ENCODE data around the gene FBXO47.

FBXO47 gene, protein sequence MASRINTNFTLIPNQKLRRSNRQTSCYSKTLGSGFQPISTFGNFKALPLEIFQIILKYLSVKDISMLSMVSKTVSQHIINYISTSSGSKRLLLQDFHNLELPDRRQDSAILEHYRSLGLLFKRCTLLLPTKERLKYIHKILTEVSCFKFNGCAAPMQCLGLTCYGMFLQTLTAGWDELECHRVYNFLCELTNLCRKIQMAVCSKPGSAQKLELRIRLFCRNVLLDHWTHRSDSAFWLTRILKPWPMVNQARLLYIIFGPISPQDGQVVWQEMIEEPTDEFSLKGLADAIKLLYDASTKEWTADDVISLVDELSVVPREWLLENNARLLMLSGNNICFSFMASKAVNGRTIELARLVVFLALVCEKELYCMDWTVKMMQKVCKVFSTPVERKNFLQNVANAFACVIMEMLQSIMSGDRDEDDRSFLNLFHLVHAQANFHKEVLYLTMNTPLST

GRCh38 chr17:38967290-38967738 lies at the start of gene FBXO47:
FBXO47 (minus strand) TSS chr17:38967403; CDS start chr17:38963025, 4,378 bp downstream.
- DNase-seq (ENCODE audit: low spot score), result peak; percentile 92
- Histone ChIP-seq H3K27ac (peak within 1 kb of the TSS; percentile 29 to 77), H3K4me3 (peak within 1 kb of the TSS; percentile 46)
- no peak for TF ChIP-seq CTCF (IDR thresholded peaks at IDR 0.05)

GRCh38 chr17:39016193-39017153 lies 49.3 kb upstream of the FBXO47 start:
- H3K4me3 ChIP-seq, result no peak overlapping the region
- no peak for TF ChIP-seq CTCF (IDR thresholded peaks at IDR 0.05)
- DNase-seq (ENCODE audit: low spot score), result no peak
- no peak overlapping the region for H3K27ac ChIP-seq

DNA sequence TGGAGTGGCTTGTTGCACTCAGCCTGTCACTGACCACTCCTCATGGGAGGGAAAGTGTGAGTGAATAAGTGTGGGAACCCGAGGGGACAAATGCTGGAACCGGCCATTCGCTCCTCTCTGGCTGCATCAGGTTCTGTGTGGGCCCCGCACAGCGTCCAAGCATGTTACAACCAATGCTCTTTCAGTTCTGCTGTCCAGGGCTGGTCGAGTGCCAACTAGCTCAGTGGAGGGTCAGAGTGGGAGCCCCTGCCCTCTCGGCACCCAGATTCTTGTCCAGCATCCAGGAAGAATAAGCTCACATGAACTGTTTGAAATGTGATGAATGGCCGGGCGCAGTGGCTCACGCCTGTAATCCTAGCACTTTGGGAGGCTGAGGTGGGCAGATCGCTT lies 48.3 kb upstream of the FBXO47 start:
- no peak for DNase-seq (ENCODE audit: low spot score)
- H3K27ac ChIP-seq, result peak overlapping the region in 1 of 2 donors; percentile 79
- no peak overlapping the region for H3K4me3 ChIP-seq
- TF ChIP-seq CTCF (IDR thresholded peaks at IDR 0.05), result no peak

- Histone ChIP-seq H3K27ac (peak overlapping the region in 1 of 2 donors; percentile 79), H3K4me3 (no peak overlapping the region)
- no peak for TF ChIP-seq CTCF (IDR thresholded peaks at IDR 0.05)
- no peak for DNase-seq (ENCODE audit: low spot score)
Measured at GRCh38 chr17:39014795-39015545, 47.8 kb upstream of the FBXO47 start.

- TF ChIP-seq CTCF (IDR thresholded peaks at IDR 0.05), result no peak
- no peak overlapping the region for H3K4me3 ChIP-seq
- no peak for DNase-seq (ENCODE audit: low spot score)
- peak overlapping the region in 1 of 2 donors; percentile 79 for H3K27ac ChIP-seq
Measured at GRCh38 chr17:39014044-39014794, 47.0 kb upstream of the FBXO47 start.

GRCh38 chr17:39012725-39013124 lies 45.5 kb upstream of the FBXO47 start:
- H3K27ac ChIP-seq, result no peak overlapping the region
- DNase-seq (ENCODE audit: low spot score), result no peak
- TF ChIP-seq CTCF (IDR thresholded peaks at IDR 0.05), result no peak
- no peak overlapping the region for H3K4me3 ChIP-seq
